OCI-M2 (cell line): Measurements from ENCODE around the gene MLLT10.

Source experiments
- DNase-seq: peaks from one replicate; lab custom pipeline; 2025; ENCODE audit not compliant: unreplicated experiment; lab: John Stamatoyannopoulos, UW

MLLT10 gene

DNA sequence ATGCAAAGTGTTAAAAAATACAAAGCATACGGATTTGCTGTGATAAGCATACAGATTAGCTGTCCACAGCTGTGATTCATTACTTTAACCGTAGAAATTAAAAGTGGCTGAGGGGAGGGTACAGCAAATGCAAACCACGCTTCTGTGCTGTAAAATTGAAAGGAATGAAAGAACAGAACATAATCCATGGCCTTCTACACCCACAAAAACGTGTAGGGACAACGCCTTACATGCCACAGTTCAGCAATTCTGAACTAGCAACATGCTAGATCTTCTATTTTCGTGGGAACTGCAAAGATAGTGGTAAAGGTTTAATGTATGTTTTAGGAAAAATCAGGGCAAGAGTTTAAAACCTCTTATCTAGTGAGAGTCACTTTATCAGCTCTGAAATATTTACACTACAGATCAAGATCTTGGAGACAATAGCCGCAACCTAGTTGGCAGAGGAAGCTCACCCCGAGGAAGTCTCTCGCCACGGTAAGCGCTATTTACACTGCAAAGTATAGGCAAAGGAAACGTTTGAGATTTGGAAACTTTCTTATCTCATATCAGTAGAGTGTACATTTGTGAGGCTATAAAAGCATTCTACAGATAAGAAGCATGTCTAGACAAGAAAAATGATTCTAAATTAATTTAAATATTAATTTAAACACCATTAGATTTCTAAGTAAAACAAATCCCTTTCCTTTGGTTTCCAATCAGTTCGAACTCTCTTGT lies 193.6 kb downstream of the MLLT10 start:
- no peak for DNase-seq

- no peak for DNase-seq
These were observed 194.6 kb downstream of the MLLT10 start for GRCh38 chr10:21728618-21729017.

- DNase-seq: no peak
These were observed 198.2 kb downstream of the MLLT10 start for GRCh38 chr10:21732067-21732772.

DNA sequence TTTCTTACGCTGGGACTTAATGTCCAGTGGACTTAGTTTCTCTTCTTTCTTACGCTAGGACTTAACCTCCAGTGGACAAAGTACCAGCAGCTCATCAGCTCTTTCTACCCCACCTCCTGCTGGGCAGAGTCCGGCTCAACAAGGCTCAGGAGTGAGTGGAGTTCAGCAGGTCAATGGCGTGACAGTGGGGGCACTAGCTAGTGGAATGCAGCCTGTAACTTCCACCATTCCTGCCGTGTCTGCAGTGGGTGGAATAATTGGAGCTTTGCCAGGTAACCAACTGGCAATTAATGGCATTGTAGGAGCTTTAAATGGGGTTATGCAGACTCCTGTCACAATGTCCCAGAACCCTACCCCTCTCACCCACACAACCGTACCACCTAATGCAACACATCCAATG lies 199.7 kb downstream of the MLLT10 start:
- no peak for DNase-seq

- no peak for DNase-seq
These were observed 203.1 kb downstream of the MLLT10 start for GRCh38 chr10:21737106-21737505.

GRCh38 chr10:21740989-21741388 lies 207.0 kb downstream of the MLLT10 start:
- DNase-seq: no peak

DNA sequence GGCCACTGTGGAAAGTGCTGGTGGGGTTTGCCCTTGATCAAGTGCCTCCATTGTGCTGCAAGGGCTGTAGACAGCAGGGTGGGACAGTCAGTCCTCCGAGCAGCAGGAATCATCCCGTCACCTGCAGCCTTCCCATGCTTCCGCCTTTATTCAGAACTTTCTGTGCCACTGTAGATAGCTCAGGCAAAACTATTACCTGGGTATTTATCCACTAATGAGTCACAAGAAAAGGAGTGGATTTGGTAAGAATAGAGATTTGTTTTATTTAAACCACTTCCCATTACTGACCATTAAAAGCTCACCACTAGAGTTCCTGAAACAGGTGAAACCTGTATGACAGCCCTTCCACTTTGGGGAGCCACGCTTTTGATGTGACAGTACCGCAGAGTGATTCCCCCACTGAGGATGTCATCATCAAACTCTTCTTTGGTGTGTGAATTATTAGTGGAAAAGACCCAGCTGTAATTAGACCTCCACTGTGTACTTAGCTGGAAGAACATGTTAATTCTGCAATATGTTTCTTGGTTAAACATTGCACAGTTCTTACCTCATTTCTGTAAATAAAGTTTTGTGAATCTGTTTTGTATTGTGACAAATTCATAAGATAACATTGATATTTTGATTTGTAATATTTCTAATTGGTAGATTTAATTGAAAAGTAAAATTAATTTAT lies 208.8 kb downstream of the MLLT10 start:
- DNase-seq: no peak

DNA sequence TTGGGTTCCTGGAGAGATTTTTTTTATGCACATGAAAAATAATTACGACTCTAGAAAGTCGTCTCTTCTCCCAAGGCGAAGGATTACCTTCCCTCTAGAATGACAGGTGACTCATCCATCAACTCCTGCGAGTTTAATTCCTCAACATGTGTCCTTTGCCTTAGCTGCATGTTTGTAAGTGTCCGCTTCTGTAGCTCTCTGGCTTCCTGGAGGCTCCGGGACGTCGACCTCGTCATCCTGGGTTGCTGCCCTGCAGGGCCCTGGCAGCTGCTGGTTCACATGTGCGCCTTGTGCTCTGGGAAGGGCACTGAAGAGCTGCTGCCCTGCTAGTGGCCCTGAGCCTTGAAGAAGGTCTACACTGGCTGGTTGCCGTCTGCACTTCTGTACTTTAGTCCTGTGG lies 210.2 kb downstream of the MLLT10 start:
- DNase-seq: no peak

GRCh38 chr10:21746118-21746517 lies 212.1 kb downstream of the MLLT10 start:
- DNase-seq: no peak

DNA sequence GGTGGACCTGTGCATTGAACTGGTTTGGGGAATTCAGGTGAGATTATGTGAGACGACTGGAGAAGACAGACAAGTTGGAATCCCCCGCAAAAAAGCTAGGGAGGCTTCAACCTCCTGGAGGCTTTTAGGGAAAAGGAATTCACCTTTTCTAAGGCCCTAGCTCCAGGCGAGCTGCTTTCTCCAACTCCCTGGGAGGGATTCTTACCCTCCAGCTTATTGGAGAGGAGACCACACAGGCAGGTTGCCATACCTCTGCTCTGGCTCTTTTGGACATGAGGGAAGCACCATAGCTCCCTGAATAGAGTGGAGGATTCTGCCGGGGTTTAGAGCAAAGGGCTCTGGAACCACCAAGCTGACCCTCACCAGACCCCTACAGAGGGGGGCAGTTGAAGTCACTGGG lies 213.8 kb downstream of the MLLT10 start:
- DNase-seq: no peak

GRCh38 chr10:21749788-21750187 lies 215.8 kb downstream of the MLLT10 start:
- no peak for DNase-seq

- DNase-seq: no peak
These were observed 216.4 kb downstream of the MLLT10 start for GRCh38 chr10:21750424-21750823.

- DNase-seq: no peak
These were observed 217.6 kb downstream of the MLLT10 start for GRCh38 chr10:21751341-21752310.

- DNase-seq: no peak
These were observed 219.7 kb downstream of the MLLT10 start for GRCh38 chr10:21753497-21754270.

GRCh38 chr10:21754410-21755011 lies 220.5 kb downstream of the MLLT10 start:
- DNase-seq: no peak

- DNase-seq: no peak
These were observed 222.7 kb downstream of the MLLT10 start for GRCh38 chr10:21756707-21757106.

DNA sequence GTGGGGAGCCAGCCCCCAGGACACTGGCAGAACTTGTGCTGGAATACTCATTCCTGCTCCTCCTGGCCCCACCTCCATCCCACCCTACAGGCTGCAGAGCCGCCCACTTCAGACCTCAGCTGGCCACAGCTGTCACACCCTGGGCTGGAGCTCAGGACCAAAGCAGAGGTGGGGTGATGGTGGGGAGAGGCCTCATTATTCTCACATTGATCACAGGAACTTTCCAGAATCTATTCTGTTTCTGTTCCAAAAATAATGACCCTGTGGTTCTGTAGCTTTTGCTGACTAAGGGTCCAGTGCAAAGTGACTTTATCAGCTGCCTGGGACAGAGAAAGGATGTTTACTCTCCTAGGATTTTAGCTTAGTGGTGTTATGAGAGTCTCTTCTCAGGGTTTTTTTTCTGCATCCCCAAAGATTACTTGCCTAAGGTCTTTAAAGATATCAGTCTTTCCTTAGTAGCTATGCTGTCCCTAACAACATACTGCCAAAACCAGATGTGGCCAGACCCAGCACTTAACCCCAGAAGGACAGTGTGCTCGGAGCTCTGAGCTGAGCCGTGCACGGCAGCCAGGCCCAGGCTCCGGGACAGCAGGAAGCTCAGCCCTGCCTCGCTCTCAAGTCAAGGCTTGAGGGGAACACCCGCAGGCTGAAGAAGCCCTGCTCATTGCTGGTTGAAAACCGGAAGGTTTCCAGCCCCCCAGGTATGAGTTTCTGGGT lies 223.3 kb downstream of the MLLT10 start:
- no peak for DNase-seq

GRCh38 chr10:21758239-21758638 lies 224.2 kb downstream of the MLLT10 start:
- no peak for DNase-seq

GRCh38 chr10:21758696-21759095 lies 224.7 kb downstream of the MLLT10 start:
- no peak for DNase-seq
